H9 (cell line): Measurements from ENCODE around the gene XAGE2. TPM values are rescaled to one million over a fixed set of nuclear protein-coding genes. Genes with fewer than 3 reads are reported as not detected.

Experiments used
- DNase-seq: peaks from one replicate; pipeline ENCODE4 v3.0.0-alpha.2; 2017
- H2AFZ ChIP-seq: one replicate; pipeline ENCODE4 v1.6.1; 2013; ENCODE audit warnings: mild to moderate bottlenecking, low read length, control low read depth, moderate library complexity
- H2AK5ac ChIP-seq: 2 replicates; pipeline ENCODE4 v1.6.1; 2013; ENCODE audit warnings: low read length, control low read depth, mixed read lengths; ENCODE audit not compliant: insufficient read length
- H2BK120ac ChIP-seq: one replicate; pipeline ENCODE4 v1.6.1; 2013; ENCODE audit warnings: low read depth, mild to moderate bottlenecking, low read length, control low read depth, inconsistent platforms; ENCODE audit not compliant: poor library complexity, severe bottlenecking
- H2BK12ac ChIP-seq: 2 replicates; pipeline ENCODE4 v1.6.1; 2013; ENCODE audit warnings: low read length, control low read depth, mixed read lengths, low read depth; ENCODE audit not compliant: insufficient read length
- H2BK15ac ChIP-seq: 2 replicates; pipeline ENCODE4 v1.6.1; 2013; ENCODE audit warnings: low read depth, low read length, control low read depth
- H2BK20ac ChIP-seq: one replicate; pipeline ENCODE4 v1.6.1; 2013; ENCODE audit warnings: low read depth, mild to moderate bottlenecking, low read length, control low read depth, inconsistent platforms; ENCODE audit not compliant: poor library complexity, severe bottlenecking
- H2BK5ac ChIP-seq: 2 replicates; pipeline ENCODE4 v1.6.1; 2013; ENCODE audit warnings: low read length, control low read depth, mixed read lengths; ENCODE audit not compliant: insufficient read length
- H3K14ac ChIP-seq: 2 replicates; pipeline ENCODE4 v1.6.1; 2013; ENCODE audit warnings: low read length, control low read depth; ENCODE audit not compliant: insufficient read depth
- H3K18ac ChIP-seq: 2 replicates; pipeline ENCODE4 v1.6.1; 2013; ENCODE audit warnings: low read depth, mild to moderate bottlenecking, mixed read lengths, low read length, control low read depth; ENCODE audit not compliant: insufficient read length
- H3K23ac ChIP-seq: 2 replicates; pipeline ENCODE4 v1.6.1; 2013; ENCODE audit warnings: low read length, control low read depth, mixed read lengths, low read depth; ENCODE audit not compliant: insufficient read length
- H3K23me2 ChIP-seq: 2 replicates; pipeline ENCODE4 v1.6.1; 2013; ENCODE audit warnings: low read depth, mild to moderate bottlenecking, mixed read lengths, low read length, control low read depth; ENCODE audit not compliant: insufficient read length, poor library complexity, severe bottlenecking
- H3K27ac ChIP-seq: 2 replicates; pipeline ENCODE4 v1.5.1; 2013; ENCODE audit warnings: low read length, control low read depth, mixed read lengths, low read depth; ENCODE audit not compliant: insufficient read length
- H3K27me3 ChIP-seq: 2 replicates; pipeline ENCODE4 v1.6.1; 2013; ENCODE audit warnings: low read length, control low read depth, inconsistent platforms; ENCODE audit not compliant: insufficient read depth
- H3K4ac ChIP-seq: 2 replicates; pipeline ENCODE4 v1.6.1; 2013; ENCODE audit warnings: low read depth, mild to moderate bottlenecking, control low read depth, inconsistent platforms, low read length, moderate library complexity
- H3K4me1 ChIP-seq: 2 replicates; pipeline ENCODE4 v1.6.1; 2013; ENCODE audit warnings: low read length, control low read depth, inconsistent platforms; ENCODE audit not compliant: insufficient read depth
- H3K4me2 ChIP-seq: 2 replicates; pipeline ENCODE4 v1.6.1; 2013; ENCODE audit warnings: low read length, control low read depth, mixed read lengths; ENCODE audit not compliant: insufficient read length, insufficient read depth
- H3K56ac ChIP-seq: 2 replicates; pipeline ENCODE4 v1.6.1; 2013; ENCODE audit warnings: low read depth, mild to moderate bottlenecking, mixed read lengths, low read length, control low read depth; ENCODE audit not compliant: insufficient read length
- H3K79me1 ChIP-seq: 2 replicates; pipeline ENCODE4 v1.6.1; 2013; ENCODE audit warnings: low read depth, mild to moderate bottlenecking, moderate library complexity, low read length, control low read depth, inconsistent platforms; ENCODE audit not compliant: insufficient read depth, poor library complexity, severe bottlenecking
- H3K79me2 ChIP-seq: 2 replicates; pipeline ENCODE4 v1.6.1; 2013; ENCODE audit warnings: low read length, control low read depth, inconsistent platforms; ENCODE audit not compliant: insufficient read depth
- H3K9ac ChIP-seq: 2 replicates; pipeline ENCODE4 v1.6.1; 2013; ENCODE audit warnings: low read length, control low read depth, mixed read lengths; ENCODE audit not compliant: insufficient read length; ENCODE audit errors: extremely low read depth
- H3K9me3 ChIP-seq: one replicate; pipeline ENCODE4 v1.6.1; 2013; ENCODE audit warnings: low read depth, low read length, inconsistent platforms; ENCODE audit not compliant: control insufficient read depth
- H3T11ph ChIP-seq: one replicate; pipeline ENCODE4 v1.6.1; 2013; ENCODE audit warnings: mild to moderate bottlenecking, low read length, control low read depth, inconsistent platforms
- H4K20me1 ChIP-seq: one replicate; pipeline ENCODE4 v1.6.1; 2013; ENCODE audit not compliant: control insufficient read depth, insufficient read length, insufficient read depth
- H4K5ac ChIP-seq: 2 replicates; pipeline ENCODE4 v1.6.1; 2013; ENCODE audit warnings: low read depth, mild to moderate bottlenecking, mixed read lengths, low read length, control low read depth; ENCODE audit not compliant: insufficient read length
- H4K8ac ChIP-seq: replicated peaks from 2 replicates; pipeline ENCODE4 v1.6.1; 2013; ENCODE audit warnings: low read length, control low read depth, mixed read lengths, low read depth; ENCODE audit not compliant: insufficient read length
- H4K91ac ChIP-seq: 2 replicates; pipeline ENCODE4 v1.6.1; 2013; ENCODE audit warnings: low read depth, mild to moderate bottlenecking, moderate library complexity, mixed read lengths, low read length, control low read depth; ENCODE audit not compliant: insufficient read length
- H3K27ac Mint-ChIP-seq, 3 experiments: 2 replicates in 2 of 3; 3 replicates in 1 of 3; pipeline ENCODE4 v1.8.0; 2020 to 2021; ENCODE audit warnings: mixed read lengths in 3 of 3, mild to moderate bottlenecking in 1 of 3, moderate library complexity in 1 of 3
- H3K27me3 Mint-ChIP-seq: 2 replicates; pipeline ENCODE4 v1.8.0; 2021; ENCODE audit warnings: low read depth, mild to moderate bottlenecking, moderate library complexity, mixed read lengths
- H3K36me3 Mint-ChIP-seq, 3 experiments: 2 replicates in 2 of 3; 3 replicates in 1 of 3; pipeline ENCODE4 v1.8.0; 2020 to 2021; ENCODE audit warnings: low read depth in 3 of 3, mixed read lengths in 3 of 3; ENCODE audit not compliant: insufficient read depth in 1 of 3
- H3K4me1 Mint-ChIP-seq, 2 experiments: 2 replicates each; pipeline ENCODE4 v1.8.0; 2020; ENCODE audit warnings: mixed read lengths in 2 of 2
- H3K4me3 Mint-ChIP-seq, 2 experiments: 2 replicates in 1 of 2; 3 replicates in 1 of 2; pipeline ENCODE4 v1.8.0; 2020 to 2021; ENCODE audit warnings: mild to moderate bottlenecking in 2 of 2, mixed read lengths in 2 of 2, moderate library complexity in 1 of 2
- H3K9me3 Mint-ChIP-seq, 2 experiments: 2 replicates in 1 of 2; 3 replicates in 1 of 2; pipeline ENCODE4 v1.8.0; 2020; ENCODE audit warnings: mild to moderate bottlenecking in 2 of 2, mixed read lengths in 2 of 2, moderate library complexity in 1 of 2
- CTCF ChIP-seq: fragments of 200-600 bp; sonication (generic); conservative IDR thresholded peaks from 3 replicates; pipeline ENCODE4 v1.8.0; 2021; ENCODE audit warnings: antibody characterized with exemption, mild to moderate bottlenecking
- total RNA-seq: library from RNA; stranded (reverse); gene quantifications from 2 replicates; pipeline ENCODE4 v1.2.1, GENCODE V29; 2021

XAGE2 gene
- total RNA-seq, 1 experiment from 2014 or later = not detected

- DNase-seq = no peak
- H3K56ac ChIP-seq = no peak overlapping the region
- no peak overlapping the region for H2AFZ ChIP-seq
- Mint-ChIP-seq H3K36me3 (peaks cover 0 to 4% (median 0%) of the 10 kb centered on the region in 3 experiments; a peak in 3 of 7 replicates), H3K27me3 (peaks cover 5% of the 10 kb centered on the region; the same call in 1 of the 2 replicates), H3K27ac (no peak overlapping the region), H3K4me1 (no peaks in the 10 kb centered on the region), H3K4me3 (no peak overlapping the region), H3K9me3 (peaks cover 71 to 78% of the 10 kb centered on the region in 2 experiments)
- H2BK5ac ChIP-seq = no peak overlapping the region
- no peaks in the 10 kb centered on the region for H3K23me2 ChIP-seq
- no peak overlapping the region for H3K9ac ChIP-seq
- no peak overlapping the region for H2BK120ac ChIP-seq
- H3K4me2 ChIP-seq = no peak overlapping the region
- no peaks in the 10 kb centered on the region for H4K20me1 ChIP-seq
- H3K4me1 ChIP-seq = no peaks in the 10 kb centered on the region
- H3K27ac ChIP-seq = no peak overlapping the region
- H2BK15ac ChIP-seq = no peak overlapping the region
- H3T11ph ChIP-seq = no peak overlapping the region
- H3K18ac ChIP-seq = no peak overlapping the region
- no peak overlapping the region for H2BK12ac ChIP-seq
- H4K8ac ChIP-seq = no peak overlapping the region
- H2AK5ac ChIP-seq = no peak overlapping the region
- TF ChIP-seq CTCF = no peak
- H3K27me3 ChIP-seq = no peaks in the 10 kb centered on the region
- H3K14ac ChIP-seq = no peak overlapping the region
- no peak overlapping the region for H4K5ac ChIP-seq
- H3K9me3 ChIP-seq = peaks cover 38% of the 10 kb centered on the region
- H4K91ac ChIP-seq = no peak overlapping the region
- no peak overlapping the region for H3K4ac ChIP-seq
- H3K23ac ChIP-seq = no peak overlapping the region
- H3K79me2 ChIP-seq = no peaks in the 10 kb centered on the region
- no peaks in the 10 kb centered on the region for H3K79me1 ChIP-seq
- H2BK20ac ChIP-seq = no peak overlapping the region
These were observed 46.5 kb downstream of the XAGE2 start for GRCh38 chrX:52415304-52415703.
